Measurements from ENCODE around the gene MAPKAPK3.

MAPKAPK3 gene

DNA sequence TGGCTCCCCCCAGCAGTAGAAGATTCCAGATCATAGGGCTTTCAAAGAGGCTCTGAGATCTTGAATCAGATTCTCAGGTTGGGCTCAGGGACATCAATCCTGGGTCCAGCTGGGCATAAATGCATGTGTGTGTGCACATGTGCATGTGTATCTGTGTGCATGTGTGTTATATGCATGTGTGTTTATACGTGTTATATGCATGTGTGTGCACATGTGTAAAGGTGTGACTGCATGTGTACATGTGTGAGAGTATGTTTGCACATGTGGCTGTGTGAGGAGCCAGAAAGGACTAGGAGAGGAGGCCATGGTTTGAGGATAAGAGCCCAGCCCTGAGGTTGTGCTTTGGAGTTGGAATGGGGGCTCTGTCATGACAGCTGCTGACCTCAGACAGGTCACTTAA is 1.8 kb upstream of the MAPKAPK3 start:
- TF ChIP-seq, protein P1, sequence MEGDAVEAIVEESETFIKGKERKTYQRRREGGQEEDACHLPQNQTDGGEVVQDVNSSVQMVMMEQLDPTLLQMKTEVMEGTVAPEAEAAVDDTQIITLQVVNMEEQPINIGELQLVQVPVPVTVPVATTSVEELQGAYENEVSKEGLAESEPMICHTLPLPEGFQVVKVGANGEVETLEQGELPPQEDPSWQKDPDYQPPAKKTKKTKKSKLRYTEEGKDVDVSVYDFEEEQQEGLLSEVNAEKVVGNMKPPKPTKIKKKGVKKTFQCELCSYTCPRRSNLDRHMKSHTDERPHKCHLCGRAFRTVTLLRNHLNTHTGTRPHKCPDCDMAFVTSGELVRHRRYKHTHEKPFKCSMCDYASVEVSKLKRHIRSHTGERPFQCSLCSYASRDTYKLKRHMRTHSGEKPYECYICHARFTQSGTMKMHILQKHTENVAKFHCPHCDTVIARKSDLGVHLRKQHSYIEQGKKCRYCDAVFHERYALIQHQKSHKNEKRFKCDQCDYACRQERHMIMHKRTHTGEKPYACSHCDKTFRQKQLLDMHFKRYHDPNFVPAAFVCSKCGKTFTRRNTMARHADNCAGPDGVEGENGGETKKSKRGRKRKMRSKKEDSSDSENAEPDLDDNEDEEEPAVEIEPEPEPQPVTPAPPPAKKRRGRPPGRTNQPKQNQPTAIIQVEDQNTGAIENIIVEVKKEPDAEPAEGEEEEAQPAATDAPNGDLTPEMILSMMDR (conservative IDR thresholded peaks at IDR 0.05; ENCODE audit: low read depth, low read length), result no peak
- H3K4me3 ChIP-seq (ENCODE audit: low read depth, low read length), result no peak overlapping the region
- DNase-seq (ENCODE audit: low read depth), result no peak

DNA sequence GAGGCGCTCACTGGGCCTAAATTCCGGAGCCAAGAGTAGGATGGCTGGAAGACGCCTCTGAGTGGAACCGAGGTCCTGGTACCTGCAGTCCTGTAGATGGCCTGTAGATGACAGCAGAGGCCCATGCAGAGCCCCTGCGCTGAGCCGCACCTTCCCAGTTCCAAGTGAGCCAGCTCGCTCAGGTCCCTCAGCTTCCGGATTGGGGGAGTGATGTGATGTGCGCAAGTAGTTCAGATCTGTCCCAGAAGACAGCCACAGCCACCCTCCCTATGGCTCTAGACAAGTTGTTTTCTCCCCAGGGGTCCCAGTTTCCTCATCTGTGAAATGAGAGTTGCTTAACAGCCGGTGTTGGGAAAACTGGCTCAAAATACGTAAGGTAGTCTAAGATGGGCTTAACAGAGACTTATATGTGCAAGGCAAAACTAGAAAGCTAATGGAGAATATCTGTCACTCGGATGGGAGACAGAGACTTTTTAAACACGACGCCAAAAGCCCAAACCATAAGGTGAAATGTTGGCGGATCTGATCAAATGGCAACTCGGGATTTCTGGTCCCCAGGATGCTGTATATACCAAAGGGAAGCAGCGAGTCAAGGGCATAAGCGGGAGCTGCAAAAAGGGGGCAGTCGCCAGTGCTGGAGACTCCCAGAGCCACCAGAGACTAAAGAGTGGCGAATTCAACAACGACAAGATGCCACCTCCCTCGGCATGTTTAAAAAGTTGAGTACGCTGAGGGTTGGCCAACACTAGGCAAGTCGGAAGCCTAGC is 765 bp upstream of the MAPKAPK3 start:
- peak overlapping the region; percentile 82 for H3K4me3 ChIP-seq (ENCODE audit: low read depth, low read length)
- peak; percentile 89 for DNase-seq (ENCODE audit: low read depth)
- TF ChIP-seq, protein P1 (conservative IDR thresholded peaks at IDR 0.05; ENCODE audit: low read depth, low read length), result peak; percentile 100

DNA sequence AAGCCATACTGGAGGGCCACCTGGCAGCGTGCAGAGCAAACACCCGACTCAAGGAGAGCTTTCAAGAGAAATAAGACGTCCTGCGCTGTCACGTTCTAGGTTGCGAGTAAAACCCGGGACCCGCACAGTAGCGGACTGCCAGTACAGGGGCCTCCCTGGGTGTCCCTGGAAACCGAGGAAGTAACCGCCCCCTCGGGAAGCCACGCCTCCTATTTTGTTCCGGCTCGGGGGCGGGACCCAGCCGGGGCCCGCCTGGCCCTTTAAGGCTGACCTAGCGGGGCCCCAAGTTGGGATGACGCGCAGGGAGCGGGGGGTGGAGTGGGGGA is 218 bp upstream of the MAPKAPK3 start:
- DNase-seq (ENCODE audit: low read depth), result peak; percentile 85
- H3K4me3 ChIP-seq (ENCODE audit: low read depth, low read length), result peak overlapping the region; percentile 82
- TF ChIP-seq, protein P1 (conservative IDR thresholded peaks at IDR 0.05; ENCODE audit: low read depth, low read length), result no peak

DNA sequence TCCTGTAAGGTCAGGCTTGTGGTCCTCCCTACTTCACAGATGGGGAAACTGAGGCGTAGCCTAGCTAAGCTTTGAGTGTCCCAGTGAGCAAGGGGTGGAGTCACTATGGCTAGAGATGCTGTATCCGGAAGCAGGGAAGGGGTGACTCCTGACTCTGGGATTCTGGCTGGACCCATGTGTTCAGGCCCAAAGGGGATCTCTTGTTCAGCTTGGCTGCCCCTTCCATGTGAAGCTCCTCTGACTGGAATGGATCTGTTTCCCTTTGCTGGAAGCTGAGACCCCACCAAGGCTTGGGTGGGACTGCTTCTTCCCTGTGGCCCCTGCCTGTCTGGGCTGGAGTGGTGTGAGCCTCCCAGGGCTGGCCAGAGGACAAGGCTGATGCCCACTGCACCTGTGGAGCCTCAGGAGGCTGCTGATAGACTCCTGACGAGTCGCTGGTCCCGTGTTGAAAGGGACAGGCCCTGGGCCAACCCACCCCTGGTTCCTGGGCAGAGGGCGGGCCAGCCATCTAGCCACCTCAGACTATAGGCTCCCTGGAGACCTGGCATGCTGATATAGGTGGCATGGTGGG is 1.0 kb downstream of the MAPKAPK3 start:
- DNase-seq (ENCODE audit: low read depth), result no peak
- TF ChIP-seq, protein P1 (conservative IDR thresholded peaks at IDR 0.05; ENCODE audit: low read depth, low read length), result no peak
- peak overlapping the region; percentile 82 for H3K4me3 ChIP-seq (ENCODE audit: low read depth, low read length)

DNA sequence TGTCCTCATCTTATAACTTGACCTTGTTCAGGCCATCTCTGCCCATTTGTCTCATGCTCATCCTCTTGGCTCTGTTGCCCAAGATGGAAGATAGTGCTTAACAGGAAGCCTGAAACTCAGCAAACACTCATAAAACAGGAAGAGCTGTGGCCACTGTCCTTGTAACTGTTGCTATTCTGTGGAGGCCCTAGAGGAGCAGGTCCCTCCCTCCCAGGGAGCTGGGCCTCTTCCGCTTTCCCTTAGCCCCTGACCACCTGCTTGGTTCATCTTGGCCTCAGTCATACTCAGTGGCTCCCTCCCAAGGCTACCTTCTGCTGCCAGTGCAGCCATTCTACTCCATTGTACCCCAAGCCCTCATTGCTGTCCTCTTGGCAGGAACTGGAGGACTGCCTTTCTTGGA is 3.5 kb downstream of the MAPKAPK3 start:
- DNase-seq (ENCODE audit: low read depth), result no peak
- H3K4me3 ChIP-seq (ENCODE audit: low read depth, low read length), result no peak overlapping the region
- TF ChIP-seq, protein P1 (conservative IDR thresholded peaks at IDR 0.05; ENCODE audit: low read depth, low read length), result no peak

DNA sequence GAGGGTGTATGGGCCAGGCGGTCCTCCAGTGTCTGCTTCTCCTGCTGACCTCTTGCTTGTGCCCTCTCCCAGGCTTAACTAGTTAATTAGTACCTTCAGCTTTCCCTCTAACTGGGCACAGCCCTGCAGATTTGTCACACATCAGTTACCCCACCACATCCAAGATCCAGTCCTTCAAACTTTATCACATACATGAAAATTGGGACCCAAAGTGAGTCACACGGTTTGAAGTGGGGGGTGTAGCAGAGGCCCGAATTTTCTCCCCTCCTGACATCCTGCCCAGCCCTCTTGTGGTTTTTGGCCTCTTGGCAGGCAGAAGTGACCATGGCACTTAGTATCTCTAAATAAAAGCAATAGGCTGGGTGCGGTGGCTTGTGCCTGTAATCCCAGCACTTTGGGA is 3.9 kb downstream of the MAPKAPK3 start:
- no peak for DNase-seq (ENCODE audit: low read depth)
- H3K4me3 ChIP-seq (ENCODE audit: low read depth, low read length), result no peak overlapping the region
- TF ChIP-seq, protein P1 (conservative IDR thresholded peaks at IDR 0.05; ENCODE audit: low read depth, low read length), result no peak

DNA sequence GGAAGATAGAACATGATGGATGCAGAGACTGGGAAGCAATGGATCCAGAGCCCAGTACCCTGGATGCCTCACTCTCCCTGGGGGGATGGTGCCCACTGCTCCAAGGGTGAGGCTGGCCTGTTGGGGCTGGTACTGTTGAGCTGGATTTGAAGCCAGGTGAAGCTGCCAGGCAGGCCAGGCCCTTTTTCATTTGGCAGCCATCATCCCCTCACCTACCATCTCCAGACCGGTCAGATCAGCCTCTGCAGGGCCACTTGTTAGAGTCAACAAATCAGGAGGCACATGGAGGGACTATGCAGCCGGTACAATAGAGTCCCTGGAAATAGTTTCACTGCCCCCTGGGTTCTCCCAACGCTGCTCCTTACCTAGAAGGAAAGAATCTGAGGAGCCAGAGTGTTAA is 5.9 kb downstream of the MAPKAPK3 start:
- no peak for DNase-seq (ENCODE audit: low read depth)
- TF ChIP-seq, protein P1 (conservative IDR thresholded peaks at IDR 0.05; ENCODE audit: low read depth, low read length), result no peak
- H3K4me3 ChIP-seq (ENCODE audit: low read depth, low read length), result no peak overlapping the region
